Heart left ventricle (tissue), 16 donors: ENCODE results near the gene SEMA3F. TPM values are rescaled to one million over a fixed set of nuclear protein-coding genes. Genes with fewer than 3 reads are reported as not detected.

ENCODE experiments used
- ATAC-seq, 4 donors: fragments of 200-7000 bp; cut with Tn5 transposase; one replicate each; pipeline ENCODE4 v1.9.1; 2020 to 2022; ENCODE audit warnings: moderate library complexity in 4 of 4, mild to moderate bottlenecking in 3 of 4, moderate number of reproducible peaks in 1 of 4
- DNase-seq, 5 donors: peaks; one replicate each; pipeline ENCODE4 v3.0.0-alpha.2; 2020
- H3K27ac ChIP-seq, 12 donors: fragments of 200-600 bp; sonication (generic) in 4 of 12; one replicate each; pipeline versions ENCODE4 v1.5.0 to v1.8.0; 2016 to 2022; ENCODE audit warnings: mild to moderate bottlenecking in 2 of 12
- H3K27me3 ChIP-seq, 9 donors: fragments of 200-600 bp; sonication (generic) in 2 of 9; one replicate each; pipeline versions ENCODE4 v1.5.1 to v1.8.0; 2016 to 2022; ENCODE audit warnings: mild to moderate bottlenecking in 3 of 9
- H3K36me3 ChIP-seq, 9 donors: fragments of 200-600 bp; sonication (generic) in 2 of 9; one replicate each; pipeline versions ENCODE4 v1.5.0 to v1.8.0; 2018 to 2022; ENCODE audit warnings: mild to moderate bottlenecking in 2 of 9
- H3K4me1 ChIP-seq, 12 donors: fragments of 200-600 bp; sonication (generic) in 4 of 12; one replicate each; pipeline versions ENCODE4 v1.5.0 to v1.8.0; 2016 to 2022; ENCODE audit warnings: mild to moderate bottlenecking in 3 of 12
- H3K4me3 ChIP-seq, 12 donors: fragments of 200-600 bp; sonication (generic) in 4 of 12; one replicate each; pipeline versions ENCODE4 v1.5.0 to v1.8.0; 2017 to 2022; ENCODE audit warnings: mild to moderate bottlenecking in 9 of 12, moderate library complexity in 4 of 12
- H3K9me3 ChIP-seq, 12 donors: fragments of 200-600 bp; sonication (generic) in 4 of 12; one replicate each; pipeline versions ENCODE4 v1.5.0 to v1.8.0; 2016 to 2022; ENCODE audit warnings: mild to moderate bottlenecking in 1 of 12
- CTCF ChIP-seq, 12 donors: fragments of 200-600 bp; sonication (generic) in 4 of 12; IDR thresholded peaks; one replicate each; pipeline versions ENCODE4 v1.5.0 to v1.8.0; 2018 to 2022; ENCODE audit warnings: antibody characterized with exemption in 12 of 12, mild to moderate bottlenecking in 5 of 12
- POLR2A ChIP-seq, 2 donors: fragments of 450-650 bp; IDR thresholded peaks; one replicate each; pipeline ENCODE4 v1.6.1; 2017; ENCODE audit warnings: antibody characterized with exemption in 2 of 2, mild to moderate bottlenecking in 2 of 2, moderate library complexity in 2 of 2
- WGBS, 4 donors: extraction: QIAGEN DNeasy Blood & Tissue Kit in 2 of 4; methylation state at CpG; one replicate each; pipeline versions ENCODE4 v1.1.5 to v1.1.7; 2013 to 2018; 5-methylcytosine and 5-hydroxymethylcytosine counted together
- intact Hi-C, 10 donors: fragments of 100-400 bp; cut with DNase I; formaldehyde crosslinking; loops; one replicate each; pipeline versions ENCODE4 v1.11.1 to v1.14.2; 2022
- polyA plus RNA-seq, 2 donors: library from polyadenylated mRNA; stranded (reverse); fragments of 200-250 nt; gene quantifications; one replicate each; pipeline ENCODE4 v1.2.3, GENCODE V29; 2013
- total RNA-seq, 9 donors: library from RNA; depleted of rRNA in 2 of 9; stranded (reverse); fragments of >200 nt in 2 of 9; fragmentation: NEBNext Ultra II Directional in 3 of 9; extraction: Animal tissue kit (Norgen Biotek cat#: 25700) in 3 of 9; gene quantifications; one replicate each; pipeline versions ENCODE4 v1.1.0 to v1.2.4, GENCODE V29; 2016 to 2023
- donor health status: ischemic (EF 13 %, LVEDD 7.1; RV severe dilation, severe dysfunction).
- donor health status: healthy with polysubstance abuse.
- donor health status: DM: no; HTN: yes; CAD: no.
- donor health status: DM: no; HTN: no; CAD: no.
- donor health status: ischemic (EF 25% LVEDD 6.9; RV normal size, moderate dysfunction).
- donor health status: ischemic (EF 25% LVEDD 5.7; RV mildly dilated, moderate dysfunction).
- donor health status: healthy.
- donor health status: DM: yes; HTN: yes; CAD: no.
- donor health status: ischemic (EF 35%, LVEDD 5.7; RV mildly dilated, moderate dysfunction).
- donor health status: nonischemic (EF 11% LVEDD 7.7; RV severe dilation, severe dysfunction).
- donor health status: DM: yes; HTN: yes; CAD: no.
- donor health status: PGD.
- donor health status: ischemic (EF 29% LVEDD 5.4; RV normal size, mild dysfunction).
- donor health status: nonischemic (EF 23%, LVEDD 6.1; RV moderate dilation, normal function).

SEMA3F gene
- total and polyA plus RNA-seq, 11 donors: 6.1 to 94.1 (median 11.3) TPM

DNA sequence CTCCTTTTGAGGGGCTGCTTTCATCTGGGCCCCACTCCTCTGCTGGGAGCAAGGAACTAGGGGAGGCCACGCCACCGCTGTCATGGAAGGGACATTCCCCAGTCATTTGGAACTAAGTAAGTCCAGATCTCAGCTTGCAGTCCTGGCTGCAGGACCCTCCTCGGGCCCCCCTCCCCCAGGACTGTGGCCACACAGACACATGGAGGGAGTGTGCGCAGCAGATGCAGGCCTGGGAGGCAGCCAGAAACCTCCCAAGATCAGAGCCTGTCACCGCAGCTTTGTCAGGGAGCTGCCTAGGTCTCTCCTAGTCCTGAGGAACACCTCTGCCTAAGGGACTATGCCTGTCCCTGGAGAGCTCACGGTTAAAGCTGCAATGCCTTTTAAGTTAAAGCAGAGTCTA is 7.3 kb upstream of the SEMA3F start:
- no peak for TF ChIP-seq CTCF (IDR thresholded peaks at IDR 0.05)
- TF ChIP-seq POLR2A (IDR thresholded peaks at IDR 0.05): no peak
- Histone ChIP-seq H3K27me3 (no peaks in the 10 kb centered on the region), H3K4me1 (no peaks in the 10 kb centered on the region), H3K36me3 (no peaks in the 10 kb centered on the region), H3K4me3 (no peak overlapping the region), H3K9me3 (no peaks in the 10 kb centered on the region), H3K27ac (no peak overlapping the region)
- ATAC-seq (no peak), DNase-seq (no peak)
- intact Hi-C loops: no loop called here
- WGBS, 4 donors: 67 to 89% (median 72%) methylated on average over 3 to 6 of the region's 6 CpGs

DNA sequence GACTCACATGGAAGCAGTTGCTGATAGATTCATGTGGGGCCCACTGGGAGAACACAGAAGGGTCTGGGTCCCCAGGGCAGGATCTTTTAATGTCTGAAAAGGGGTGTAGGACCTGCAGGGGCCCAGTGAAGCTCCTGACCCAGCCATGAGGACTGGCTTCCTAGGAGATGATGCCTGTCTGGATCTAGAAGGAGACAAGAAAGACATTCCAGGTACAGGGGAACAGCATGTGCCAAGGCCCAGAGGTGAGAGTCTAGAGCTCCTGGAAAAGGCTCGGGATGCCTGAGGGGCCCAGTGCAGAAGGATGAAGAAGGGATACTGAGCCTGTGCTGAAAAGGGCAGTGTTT is 4.7 kb upstream of the SEMA3F start:
- no peak for DNase-seq
- Histone ChIP-seq H3K27ac (no peak overlapping the region), H3K27me3 (peaks cover 0 to 10% (median 0%) of the 10 kb centered on the region in 9 donors), H3K36me3 (no peaks in the 10 kb centered on the region), H3K4me3 (no peak overlapping the region), H3K9me3 (no peaks in the 10 kb centered on the region), H3K4me1 (peaks cover 0 to 11% (median 5%) of the 10 kb centered on the region in 12 donors)
- 88 to 98% (median 93%) methylated on average over 1 of the region's 1 CpG for WGBS, 4 donors
- intact Hi-C loops: no loop called here
- ATAC-seq: no peak
- TF ChIP-seq CTCF (IDR thresholded peaks at IDR 0.05) (no peak), POLR2A (IDR thresholded peaks at IDR 0.05) (no peak)

- Histone ChIP-seq H3K27ac (no peak overlapping the region), H3K4me3 (no peak overlapping the region), H3K27me3 (peaks cover 0 to 17% (median 0%) of the 10 kb centered on the region in 9 donors), H3K36me3 (no peaks in the 10 kb centered on the region), H3K9me3 (no peaks in the 10 kb centered on the region), H3K4me1 (peaks cover 0 to 18% (median 7%) of the 10 kb centered on the region in 12 donors)
- ATAC-seq (no peak), DNase-seq (no peak)
- TF ChIP-seq POLR2A (IDR thresholded peaks at IDR 0.05): no peak
- no peak for TF ChIP-seq CTCF (IDR thresholded peaks at IDR 0.05)
- intact Hi-C loops: no loop called here
- WGBS, 4 donors: 88 to 89% (median 88%) methylated on average over 11 to 18 of the region's 18 CpGs
Measured at GRCh38 chr3:50150863-50151686, 4.0 kb upstream of the SEMA3F start.

DNA sequence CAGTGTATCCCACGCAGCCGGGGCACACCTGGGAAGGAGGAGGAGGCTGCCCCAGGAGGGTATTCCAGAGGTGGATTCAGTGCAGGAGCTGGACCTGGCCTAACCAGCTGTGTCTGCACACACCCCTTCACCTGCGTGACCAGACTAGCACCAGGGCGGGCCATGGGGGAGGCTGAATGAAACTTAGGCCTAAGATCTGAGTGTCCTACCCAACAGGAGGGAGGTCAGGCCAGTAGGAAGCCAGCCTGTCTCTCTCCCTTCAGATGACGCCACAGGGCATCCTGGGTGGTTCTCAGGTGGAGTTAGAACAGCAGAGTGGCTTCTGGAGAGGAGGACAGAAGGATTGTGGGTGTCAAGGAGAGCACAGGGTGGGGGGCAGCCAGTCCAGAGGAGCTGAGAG is 3.4 kb upstream of the SEMA3F start:
- intact Hi-C loops: loop anchor here in 1 of 10 donors (2.0 kb wide), 1 partner anchor 29 kb away; no protein-coding TSS in a partner anchor
- Histone ChIP-seq H3K27ac (no peak overlapping the region), H3K27me3 (peaks cover 0 to 23% (median 0%) of the 10 kb centered on the region in 9 donors), H3K36me3 (no peaks in the 10 kb centered on the region), H3K9me3 (no peaks in the 10 kb centered on the region), H3K4me3 (no peak overlapping the region), H3K4me1 (peaks cover 0 to 25% (median 7%) of the 10 kb centered on the region in 12 donors)
- TF ChIP-seq POLR2A (IDR thresholded peaks at IDR 0.05) (no peak), CTCF (IDR thresholded peaks at IDR 0.05) (no peak)
- ATAC-seq (no peak), DNase-seq (no peak)
- WGBS, 4 donors: 76 to 89% (median 81%) methylated on average over 4 to 5 of the region's 5 CpGs
